GM19438 (cell line): ENCODE measurements around the gene SRRM2.

Experiments
- ATAC-seq: cut with Tn5 transposase; IDR thresholded peaks from one replicate; pipeline ENCODE4 v1.9.1; 2021; ENCODE audit warnings: low read depth; ENCODE audit not compliant: unreplicated experiment

The SRRM2 gene

GRCh38 chr16:2787961-2788360 is 35.5 kb downstream of the SRRM2 start:
- no peak for ATAC-seq

GRCh38 chr16:2790631-2791030 is 38.2 kb downstream of the SRRM2 start:
- no peak for ATAC-seq

- no peak for ATAC-seq
Observed at GRCh38 chr16:2791174-2791573, 38.7 kb downstream of the SRRM2 start.

GRCh38 chr16:2792940-2793339 is 40.5 kb downstream of the SRRM2 start:
- no peak for ATAC-seq

- no peak for ATAC-seq
Observed at GRCh38 chr16:2795395-2796143, 43.1 kb downstream of the SRRM2 start.

- no peak for ATAC-seq
Observed at GRCh38 chr16:2798723-2799204, 46.3 kb downstream of the SRRM2 start.

GRCh38 chr16:2799205-2799858 is 46.9 kb downstream of the SRRM2 start:
- no peak for ATAC-seq

- no peak for ATAC-seq
Observed at GRCh38 chr16:2799859-2800226, 47.4 kb downstream of the SRRM2 start.

GRCh38 chr16:2803545-2804195 is 51.2 kb downstream of the SRRM2 start:
- no peak for ATAC-seq

- no peak for ATAC-seq
Observed at GRCh38 chr16:2804728-2805127, 52.3 kb downstream of the SRRM2 start.

GRCh38 chr16:2806286-2806685 is 53.8 kb downstream of the SRRM2 start:
- no peak for ATAC-seq

- no peak for ATAC-seq
Observed at GRCh38 chr16:2808181-2808580, 55.7 kb downstream of the SRRM2 start.

- ATAC-seq: no peak
Observed at GRCh38 chr16:2809149-2809760, 56.8 kb downstream of the SRRM2 start.

GRCh38 chr16:2810651-2811050 is 58.2 kb downstream of the SRRM2 start:
- ATAC-seq: no peak

GRCh38 chr16:2811703-2812471 is 59.4 kb downstream of the SRRM2 start:
- ATAC-seq: no peak

GRCh38 chr16:2813771-2814221 is 61.4 kb downstream of the SRRM2 start:
- no peak for ATAC-seq

- no peak for ATAC-seq
Observed at GRCh38 chr16:2814551-2815298, 62.3 kb downstream of the SRRM2 start.

GRCh38 chr16:2815299-2815771 is 62.9 kb downstream of the SRRM2 start:
- ATAC-seq: no peak

GRCh38 chr16:2816751-2817339 is 64.4 kb downstream of the SRRM2 start, which contains the start of gene PRSS21:
Gene PRSS21 (plus strand): TSS chr16:2817237. CDS start chr16:2817269, 32 bp downstream.
- no peak for ATAC-seq
